ENCODE measurements around the gene SFMBT1. TPM values are rescaled to one million over a fixed set of nuclear protein-coding genes. Genes with fewer than 3 reads are reported as not detected.

SFMBT1 gene
- total and polyA plus RNA-seq, 2 of the 8 experiments (the other 6 are each of a cell fraction or from before 2014, with no cell fraction given) = 8.1 to 16.8 TPM

GRCh38 chr3:52967398-52967797 is 78.5 kb downstream of the SFMBT1 start:
- CTCF ChIA-PET (ENCODE audit: partially characterized antibody) = no interaction called here
- FAIRE-seq = no peak
- no peak overlapping the region for H3K4ac ChIP-seq (replicated peaks; ENCODE audit: insufficient read length, low read depth, low read length)

More at GRCh38 chr3:52967398-52967797, 78.5 kb downstream of the SFMBT1 start:
- no peak overlapping the region for H3K56ac ChIP-seq (replicated peaks; ENCODE audit: insufficient read length, low read depth, low read length)
- no peak overlapping the region for H2AFZ ChIP-seq (ENCODE audit: low read length)
- H3K23me2 ChIP-seq (ENCODE audit: low read depth, low read length) = no peaks in the 10 kb centered on the region; the same call in 1 of the 2 replicates
- no peak overlapping the region for H2BK20ac ChIP-seq (ENCODE audit: low read length)
- WGBS, 2 experiments (ENCODE audit: extremely low coverage in 1 of 2, insufficient coverage in 1 of 2, insufficient read length in 1 of 2, insufficient replicate concordance in 2 of 2, low coverage in 1 of 2, low lambda C conversion rate in 2 of 2, missing lambda C conversion rate in 1 of 2) = 82% methylated on average over 2 of the region's 2 CpGs; no CpG with 5 or more reads in 1 of the 2 experiments
- no peak overlapping the region for H3K23ac ChIP-seq (ENCODE audit: insufficient read length)
- H4K20me1 ChIP-seq (replicated peaks in 1 of 2; ENCODE audit: control insufficient read depth in 1 of 2, insufficient read depth in 2 of 2, low read length in 2 of 2) = no peaks in the 10 kb centered on the region
- H3K79me1 ChIP-seq (ENCODE audit: low read depth, low read length) = no peaks in the 10 kb centered on the region
- H3K18ac ChIP-seq (ENCODE audit: extremely low read depth, low read length) = no peak overlapping the region
- no peak overlapping the region for H3K4me2 ChIP-seq (ENCODE audit: insufficient read depth in 1 of 2, low read depth in 2 of 2, low read length in 2 of 2)
- POLR2A ChIA-PET (ENCODE audit: partially characterized antibody) = no interaction called here
- no peak overlapping the region for H3K14ac ChIP-seq (ENCODE audit: insufficient read length)
- TF ChIP-seq EZH2 (IDR thresholded peaks at IDR 0.05; ENCODE audit: low read depth, low read length, severe bottlenecking) (no peak), GABPA (IDR thresholded peaks at IDR 0.05; ENCODE audit: borderline replicate concordance, insufficient read depth, low read length) (no peak), GTF2F1 (IDR thresholded peaks at IDR 0.05; ENCODE audit: borderline replicate concordance, low read depth, low read length) (no peak), ATF3 (IDR thresholded peaks at IDR 0.05; ENCODE audit: insufficient read depth, low read depth, low read length) (no peak), FOSL1 (IDR thresholded peaks at IDR 0.05; ENCODE audit: insufficient read depth, low read depth, low read length) (no peak), SP2 (IDR thresholded peaks at IDR 0.05; ENCODE audit: low read length) (no peak), ASH2L (IDR thresholded peaks at IDR 0.05; ENCODE audit: low read length) (no peak), CHD2 (IDR thresholded peaks at IDR 0.05; ENCODE audit: low read length) (no peak), CBX5 (IDR thresholded peaks at IDR 0.05; ENCODE audit: low read depth, low read length) (no peak), TAF1 (IDR thresholded peaks at IDR 0.05; ENCODE audit: low read depth, low read length) (no peak), JUN (IDR thresholded peaks at IDR 0.05; ENCODE audit: low read depth, low read length) (no peak)
- H3K27me3 ChIP-seq (replicated peaks in 1 of 4; ENCODE audit: control insufficient read depth in 3 of 4, extremely low read depth in 1 of 4, insufficient read depth in 3 of 4, low read length in 3 of 4) = no peaks in the 10 kb centered on the region
- no peaks in the 10 kb centered on the region for H3K4me1 ChIP-seq (replicated peaks in 1 of 4; ENCODE audit: control insufficient read depth in 3 of 4, insufficient read depth in 4 of 4, low read length in 3 of 4)
- H4K91ac ChIP-seq (replicated peaks; ENCODE audit: insufficient read length, low read length) = no peak overlapping the region
- H4K5ac ChIP-seq (ENCODE audit: insufficient read length, low read depth, low read length) = no peak overlapping the region
- peaks cover 0 to 4% of the 10 kb centered on the region in 2 experiments; a peak in 1 of 4 replicates for H3K79me2 ChIP-seq (ENCODE audit: control insufficient read depth in 1 of 2, insufficient read depth in 2 of 2, low read length in 2 of 2)
- no peak overlapping the region for H4K8ac ChIP-seq (ENCODE audit: extremely low read depth, insufficient read depth, low read length)
- no peak overlapping the region for H3K27ac ChIP-seq (ENCODE audit: low read depth, low read length)
- no peak overlapping the region for H2BK5ac ChIP-seq (ENCODE audit: low read depth, low read length)
- no peak overlapping the region for H3K4me3 ChIP-seq (ENCODE audit: extremely low read depth in 1 of 4, insufficient read depth in 2 of 4, low read depth in 3 of 4, low read length in 4 of 4)
- H3K36me3 ChIP-seq (ENCODE audit: control insufficient read depth in 2 of 4, insufficient read depth in 4 of 4, low read length in 3 of 4) = no peaks in the 10 kb centered on the region
- H2BK12ac ChIP-seq (ENCODE audit: low read depth, low read length) = no peak overlapping the region
- no peak overlapping the region for H2BK15ac ChIP-seq (ENCODE audit: low read length)
- DNase-seq (ENCODE audit: low read depth in 1 of 2, low spot score in 2 of 2) = no peak
- no peaks in the 10 kb centered on the region; a peak in 1 of 4 replicates for H3K9me3 ChIP-seq (ENCODE audit: insufficient read depth in 2 of 2, low read depth in 1 of 2, low read length in 1 of 2)
- no peak overlapping the region for H3K9ac ChIP-seq (replicated peaks in 1 of 4; ENCODE audit: extremely low read depth in 1 of 4, low read depth in 3 of 4, low read length in 3 of 4)
- no peak overlapping the region for H2BK120ac ChIP-seq (replicated peaks; ENCODE audit: low read depth, low read length)
- no peak overlapping the region for H2AK5ac ChIP-seq (ENCODE audit: low read depth, low read length)
